PC-3 (cell line): Measurements from ENCODE around the gene ZBED6. TPM values are rescaled to one million over a fixed set of nuclear protein-coding genes. Genes with fewer than 3 reads are reported as not detected.

Experiments used
- ATAC-seq: fragments of 200-7000 bp; cut with Tn5 transposase; 2 replicates; pipeline ENCODE4 v1.9.1; 2020; ENCODE audit warnings: mild to moderate bottlenecking, moderate library complexity
- BruUV-seq: library from RNA; stranded (reverse); fragments of 400-500 nt; replicated peaks from 2 replicates; lab custom pipeline; 2021; lab: Mats Ljungman, UMichigan
- CTCF ChIA-PET: fragments of 300-600 bp; sonication (Branson Sonifier 250); formaldehyde crosslinking; loops from one replicate; lab custom pipeline; 2022; ENCODE audit warnings: antibody characterized with exemption; lab: Charles Lee
- POLR2A ChIA-PET: fragments of 300-600 bp; sonication (Branson Sonifier 250); formaldehyde crosslinking; loops from one replicate; lab custom pipeline; 2022; ENCODE audit warnings: antibody characterized with exemption; ENCODE audit not compliant: unreplicated experiment; lab: Charles Lee
- DNase-seq: peaks from one replicate; pipeline ENCODE4 v3.0.0-alpha.2; 2015
- H2AFZ ChIP-seq: fragments of 300-600 bp; sonication (generic); 2 replicates; pipeline ENCODE4 v1.6.0; 2016; ENCODE audit warnings: antibody characterized with exemption, low read length
- H3F3A ChIP-seq: fragments of 300-600 bp; sonication (generic); one replicate; pipeline ENCODE4 v1.6.0; 2017; ENCODE audit warnings: antibody characterized with exemption, low read length, control low read depth, mild to moderate bottlenecking; ENCODE audit not compliant: unreplicated experiment
- H3K27ac ChIP-seq: fragments of 300-600 bp; sonication (generic); 2 replicates; pipeline ENCODE4 v1.5.1; 2016; ENCODE audit warnings: mild to moderate bottlenecking, low read length
- H3K27me3 ChIP-seq: fragments of 300-600 bp; sonication (generic); 2 replicates; pipeline ENCODE4 v1.6.1; 2016; ENCODE audit warnings: low read length, mixed read lengths
- H3K36me3 ChIP-seq: fragments of 300-600 bp; sonication (generic); 2 replicates; pipeline ENCODE4 v1.6.1; 2016; ENCODE audit warnings: low read depth, mixed run types, low read length, mixed read lengths
- H3K4me1 ChIP-seq: fragments of 300-600 bp; sonication (generic); 2 replicates; pipeline ENCODE4 v1.5.1; 2016; ENCODE audit warnings: low read length; ENCODE audit not compliant: insufficient read depth
- H3K4me2 ChIP-seq: fragments of 300-600 bp; sonication (generic); 2 replicates; pipeline ENCODE4 v1.6.0; 2016; ENCODE audit warnings: low read length
- H3K4me3 ChIP-seq: fragments of 300-600 bp; sonication (generic); 2 replicates; pipeline ENCODE4 v1.5.1; 2016; ENCODE audit warnings: mild to moderate bottlenecking, low read length, mixed read lengths
- H3K79me2 ChIP-seq: fragments of 300-600 bp; sonication (generic); 2 replicates; pipeline ENCODE4 v1.6.1; 2017; ENCODE audit warnings: low read length, mixed read lengths
- H3K9ac ChIP-seq: fragments of 300-600 bp; sonication (generic); 2 replicates; pipeline ENCODE4 v1.6.0; 2016; ENCODE audit warnings: mild to moderate bottlenecking, low read length
- H3K9me2 ChIP-seq: fragments of 300-600 bp; sonication (generic); replicated peaks from 2 replicates; pipeline ENCODE4 v1.6.1; 2016; ENCODE audit warnings: mixed run types, low read length, mixed read lengths
- H3K9me3 ChIP-seq: fragments of 300-600 bp; sonication (generic); 2 replicates; pipeline ENCODE4 v1.6.1; 2016; ENCODE audit warnings: low read length, mixed read lengths
- H4K20me1 ChIP-seq: fragments of 300-600 bp; sonication (generic); 2 replicates; pipeline ENCODE4 v1.6.1; 2016; ENCODE audit warnings: low read length, mixed read lengths
- EZH2 ChIP-seq: fragments of 300-600 bp; sonication (generic); IDR thresholded peaks from one replicate; pipeline ENCODE4 v1.6.1; 2017; ENCODE audit warnings: antibody characterized with exemption, mild to moderate bottlenecking, low read length; ENCODE audit not compliant: unreplicated experiment
- EZH2phosphoT487 ChIP-seq: fragments of 300-600 bp; sonication (generic); IDR thresholded peaks from 2 replicates; pipeline ENCODE4 v1.6.1; 2018; ENCODE audit warnings: mild to moderate bottlenecking, antibody characterized with exemption, low read length, borderline replicate concordance
- intact Hi-C: fragments of 100-400 bp; cut with micrococcal nuclease; formaldehyde crosslinking; loops from 2 replicates; pipeline ENCODE4 v1.9.0; 2023
- total RNA-seq: library from RNA; depleted of rRNA; stranded (reverse); fragments of >200 nt; gene quantifications from 2 replicates; pipeline ENCODE4 v1.2.3, GENCODE V29; 2014
- TF ChIP-seq, protein P1 (sequence below): fragments of 300-600 bp; sonication (generic); conservative IDR thresholded peaks from 2 replicates; pipeline ENCODE4 v1.5.1; 2017; ENCODE audit warnings: antibody characterized with exemption, low read depth, mild to moderate bottlenecking, low read length

The ZBED6 gene
- total RNA-seq, 1 experiment from 2014 or later: 12.9 TPM

DNA sequence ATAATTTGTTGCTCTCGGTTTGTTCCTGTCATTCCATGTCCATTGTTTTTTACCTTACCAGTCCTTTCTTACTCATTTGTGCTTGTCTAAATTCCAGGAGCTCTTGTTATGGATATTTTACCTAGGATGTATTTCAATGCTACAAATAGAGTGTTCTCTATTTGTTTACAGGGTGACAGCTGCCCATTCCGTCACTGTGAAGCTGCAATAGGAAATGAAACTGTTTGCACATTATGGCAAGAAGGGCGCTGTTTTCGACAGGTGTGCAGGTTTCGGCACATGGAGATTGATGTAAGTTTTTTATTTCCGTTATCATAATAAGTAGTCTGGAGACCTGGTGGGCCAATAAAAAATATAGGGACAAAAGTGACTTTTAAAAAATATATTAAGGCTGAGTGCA lies 23.0 kb downstream of the ZBED6 start:
- H3K27ac ChIP-seq: no peak overlapping the region
- no peak overlapping the region for H2AFZ ChIP-seq
- no peaks in the 10 kb centered on the region for H3K9me3 ChIP-seq
- DNase-seq: no peak
- H3K27me3 ChIP-seq: no peaks in the 10 kb centered on the region
- peaks cover 43% of the 10 kb centered on the region for H3K79me2 ChIP-seq
- H3K9ac ChIP-seq: no peak overlapping the region
- BruUV-seq: no TSS peak
- peaks cover 58% of the 10 kb centered on the region for H3K36me3 ChIP-seq
- no peak overlapping the region for H3K4me2 ChIP-seq
- POLR2A ChIA-PET: no interaction called here
- intact Hi-C loops: no loop called here
- ATAC-seq: no peak
- H3K9me2 ChIP-seq: no peaks in the 10 kb centered on the region
- H3K4me1 ChIP-seq: no peaks in the 10 kb centered on the region
- H3F3A ChIP-seq: no peaks in the 10 kb centered on the region
- no peak overlapping the region for H3K4me3 ChIP-seq
- peaks cover 3% of the 10 kb centered on the region; the same call in 1 of the 2 replicates for H4K20me1 ChIP-seq
- TF ChIP-seq, protein P1, sequence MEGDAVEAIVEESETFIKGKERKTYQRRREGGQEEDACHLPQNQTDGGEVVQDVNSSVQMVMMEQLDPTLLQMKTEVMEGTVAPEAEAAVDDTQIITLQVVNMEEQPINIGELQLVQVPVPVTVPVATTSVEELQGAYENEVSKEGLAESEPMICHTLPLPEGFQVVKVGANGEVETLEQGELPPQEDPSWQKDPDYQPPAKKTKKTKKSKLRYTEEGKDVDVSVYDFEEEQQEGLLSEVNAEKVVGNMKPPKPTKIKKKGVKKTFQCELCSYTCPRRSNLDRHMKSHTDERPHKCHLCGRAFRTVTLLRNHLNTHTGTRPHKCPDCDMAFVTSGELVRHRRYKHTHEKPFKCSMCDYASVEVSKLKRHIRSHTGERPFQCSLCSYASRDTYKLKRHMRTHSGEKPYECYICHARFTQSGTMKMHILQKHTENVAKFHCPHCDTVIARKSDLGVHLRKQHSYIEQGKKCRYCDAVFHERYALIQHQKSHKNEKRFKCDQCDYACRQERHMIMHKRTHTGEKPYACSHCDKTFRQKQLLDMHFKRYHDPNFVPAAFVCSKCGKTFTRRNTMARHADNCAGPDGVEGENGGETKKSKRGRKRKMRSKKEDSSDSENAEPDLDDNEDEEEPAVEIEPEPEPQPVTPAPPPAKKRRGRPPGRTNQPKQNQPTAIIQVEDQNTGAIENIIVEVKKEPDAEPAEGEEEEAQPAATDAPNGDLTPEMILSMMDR: no peak
- TF ChIP-seq EZH2: no peak
- CTCF ChIA-PET: no interaction called here

DNA sequence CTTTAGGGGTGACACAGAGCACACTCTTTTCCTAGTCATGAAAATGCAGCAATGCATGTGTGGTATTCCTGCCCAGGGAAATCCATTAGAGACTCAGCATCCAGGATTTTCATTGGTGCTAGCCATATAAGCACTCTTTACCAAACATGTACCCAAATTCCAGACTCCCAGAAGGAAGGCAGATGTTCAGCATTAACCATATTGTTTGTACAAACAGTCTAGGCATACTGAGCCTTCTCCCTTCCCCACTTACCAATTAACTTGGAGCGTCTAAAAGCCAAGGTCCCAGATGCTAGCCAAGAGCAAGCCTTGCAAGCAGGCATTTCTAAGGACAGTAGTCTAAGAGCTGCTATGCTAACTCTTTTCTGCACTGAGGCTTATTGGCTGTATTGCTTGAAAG lies 27.9 kb downstream of the ZBED6 start:
- DNase-seq (no peak), ATAC-seq (no peak)
- H3K4me3 ChIP-seq: no peak overlapping the region
- peaks cover 42% of the 10 kb centered on the region for H3K79me2 ChIP-seq
- H3K9me2 ChIP-seq: no peaks in the 10 kb centered on the region
- H4K20me1 ChIP-seq: 0 out of 2 replicates have a peak, but pooled peaks cover 3% of the 10 kb centered on the region
- no peak overlapping the region for H2AFZ ChIP-seq
- ChIA-PET POLR2A (no interaction called here), CTCF (no interaction called here)
- H3K36me3 ChIP-seq: peaks cover 65% of the 10 kb centered on the region
- intact Hi-C loops: no loop called here
- H3K9ac ChIP-seq: no peak overlapping the region
- H3F3A ChIP-seq: no peaks in the 10 kb centered on the region
- H3K4me1 ChIP-seq: no peaks in the 10 kb centered on the region
- no peaks in the 10 kb centered on the region for H3K9me3 ChIP-seq
- H3K4me2 ChIP-seq: no peak overlapping the region
- BruUV-seq: no TSS peak
- TF ChIP-seq, protein P1: no peak
- no peak for TF ChIP-seq EZH2phosphoT487
- no peak for TF ChIP-seq EZH2
- H3K27ac ChIP-seq: no peak overlapping the region
- no peaks in the 10 kb centered on the region for H3K27me3 ChIP-seq

DNA sequence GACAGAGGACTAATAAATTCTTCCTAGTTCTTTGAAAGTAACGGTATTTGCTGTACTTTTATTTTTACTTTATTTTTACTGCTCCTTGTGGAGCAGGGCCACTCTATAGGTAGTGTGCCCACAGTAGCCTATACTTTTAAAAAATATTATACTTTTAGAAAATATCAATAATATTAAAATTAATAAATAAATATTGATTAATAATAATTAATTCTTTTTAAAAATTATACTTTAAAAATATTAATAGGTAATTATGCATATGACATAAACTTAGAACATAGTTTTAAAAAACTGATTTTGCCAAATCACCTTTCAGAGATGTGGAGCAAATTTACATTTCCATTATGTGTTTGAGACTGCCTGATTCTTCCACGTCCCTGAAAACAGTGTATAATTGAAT lies 30.8 kb downstream of the ZBED6 start:
- DNase-seq (no peak), ATAC-seq (no peak)
- Histone ChIP-seq H3K4me2 (no peak overlapping the region), H3K9me2 (no peaks in the 10 kb centered on the region), H4K20me1 (0 out of 2 replicates have a peak, but pooled peaks cover 3% of the 10 kb centered on the region), H3K27ac (no peak overlapping the region), H2AFZ (no peak overlapping the region), H3F3A (no peaks in the 10 kb centered on the region), H3K79me2 (peaks cover 38% of the 10 kb centered on the region), H3K27me3 (no peaks in the 10 kb centered on the region), H3K9ac (no peak overlapping the region), H3K4me3 (no peak overlapping the region), H3K4me1 (no peaks in the 10 kb centered on the region), H3K36me3 (peaks cover 74% of the 10 kb centered on the region), H3K9me3 (no peaks in the 10 kb centered on the region)
- CTCF ChIA-PET: no interaction called here
- intact Hi-C loops: no loop called here
- POLR2A ChIA-PET: interaction anchor here (0.6 kb wide), 1 partner anchor 26 kb away, joined by 4 read pairs; no protein-coding TSS in a partner anchor
- TF ChIP-seq EZH2phosphoT487: no peak
- TF ChIP-seq, protein P1: no peak
- TF ChIP-seq EZH2: no peak
- BruUV-seq: no TSS peak
